Sigmoid colon (tissue), 7 donors: ENCODE measurements around the gene TIPIN. TPM values are rescaled to one million over a fixed set of nuclear protein-coding genes. Genes with fewer than 3 reads are reported as not detected.

Experiments
- DNase-seq: peaks from one replicate; pipeline ENCODE4 v3.0.0-alpha.2; 2019
- H3K27ac ChIP-seq, 4 donors: fragments of 200-600 bp; sonication (generic); one replicate each; pipeline ENCODE4 v1.5.1; 2016 to 2019; ENCODE audit warnings: mild to moderate bottlenecking in 1 of 4
- H3K27me3 ChIP-seq, 3 donors: fragments of 200-600 bp; sonication (generic); one replicate each; pipeline ENCODE4 v1.5.1; 2019; ENCODE audit warnings: mild to moderate bottlenecking in 1 of 3
- H3K36me3 ChIP-seq, 4 donors: fragments of 200-600 bp; sonication (generic); one replicate each; pipeline ENCODE4 v1.5.1; 2016 to 2019
- H3K4me1 ChIP-seq, 4 donors: fragments of 200-600 bp; sonication (generic); one replicate each; pipeline ENCODE4 v1.5.1; 2017 to 2019
- H3K4me3 ChIP-seq, 4 donors: fragments of 200-600 bp; sonication (generic); one replicate each; pipeline ENCODE4 v1.5.1; 2017 to 2019; ENCODE audit warnings: mild to moderate bottlenecking in 2 of 4, moderate library complexity in 1 of 4
- H3K9me3 ChIP-seq, 4 donors: fragments of 200-600 bp in 3 of 4; sonication (generic) in 3 of 4; one replicate each; pipeline versions ENCODE4 v1.5.1 to v1.6.1; 2013 to 2019
- CTCF ChIP-seq, 4 experiments: fragments of 450-650 bp in 3 of 4; fragments of 200-600 bp in 1 of 4; IDR thresholded peaks; one replicate each; pipeline ENCODE4 v1.5.1; 2016 to 2019; ENCODE audit warnings: antibody characterized with exemption in 4 of 4, mild to moderate bottlenecking in 3 of 4, moderate library complexity in 2 of 4
- EP300 ChIP-seq, 4 donors: sonication (generic); formaldehyde crosslinking; IDR thresholded peaks; one replicate each; pipeline ENCODE4 v1.6.1; 2017; ENCODE audit warnings: antibody characterized with exemption in 4 of 4
- POLR2A ChIP-seq, 2 donors: fragments of 450-650 bp; IDR thresholded peaks; one replicate each; pipeline ENCODE4 v1.6.1; 2016; ENCODE audit warnings: antibody characterized with exemption in 2 of 2, mild to moderate bottlenecking in 2 of 2, moderate library complexity in 2 of 2
- POLR2AphosphoS5 ChIP-seq, 4 donors: sonication (generic); formaldehyde crosslinking; IDR thresholded peaks; one replicate each; pipeline ENCODE4 v1.6.1; 2017; ENCODE audit warnings: antibody characterized with exemption in 4 of 4
- WGBS, 2 donors: extraction: QIAGEN DNeasy Blood & Tissue Kit; methylation state at CpG; one replicate each; pipeline ENCODE4 v1.1.7; 2013; 5-methylcytosine and 5-hydroxymethylcytosine counted together
- intact Hi-C: fragments of 100-400 bp; cut with DNase I; formaldehyde crosslinking; loops from one replicate; pipeline ENCODE4 v1.15.1; 2023
- polyA plus RNA-seq, 3 donors: library from polyadenylated mRNA; stranded (reverse); fragments of 200-250 nt; gene quantifications; one replicate each; pipeline ENCODE4 v1.2.3, GENCODE V29; 2013
- total RNA-seq, 4 donors: library from RNA; depleted of rRNA; stranded (reverse); fragments of >200 nt; gene quantifications; one replicate each; pipeline ENCODE4 v1.1.0, GENCODE V29; 2016
- donor health status: healthy with polysubstance abuse.
- donor health status: Bipolar disorder and iron deficiency.
- donor health status: healthy.

Gene TIPIN
- total and polyA plus RNA-seq, 7 donors, result 1.9 to 10.3 (median 5.6) TPM

DNA sequence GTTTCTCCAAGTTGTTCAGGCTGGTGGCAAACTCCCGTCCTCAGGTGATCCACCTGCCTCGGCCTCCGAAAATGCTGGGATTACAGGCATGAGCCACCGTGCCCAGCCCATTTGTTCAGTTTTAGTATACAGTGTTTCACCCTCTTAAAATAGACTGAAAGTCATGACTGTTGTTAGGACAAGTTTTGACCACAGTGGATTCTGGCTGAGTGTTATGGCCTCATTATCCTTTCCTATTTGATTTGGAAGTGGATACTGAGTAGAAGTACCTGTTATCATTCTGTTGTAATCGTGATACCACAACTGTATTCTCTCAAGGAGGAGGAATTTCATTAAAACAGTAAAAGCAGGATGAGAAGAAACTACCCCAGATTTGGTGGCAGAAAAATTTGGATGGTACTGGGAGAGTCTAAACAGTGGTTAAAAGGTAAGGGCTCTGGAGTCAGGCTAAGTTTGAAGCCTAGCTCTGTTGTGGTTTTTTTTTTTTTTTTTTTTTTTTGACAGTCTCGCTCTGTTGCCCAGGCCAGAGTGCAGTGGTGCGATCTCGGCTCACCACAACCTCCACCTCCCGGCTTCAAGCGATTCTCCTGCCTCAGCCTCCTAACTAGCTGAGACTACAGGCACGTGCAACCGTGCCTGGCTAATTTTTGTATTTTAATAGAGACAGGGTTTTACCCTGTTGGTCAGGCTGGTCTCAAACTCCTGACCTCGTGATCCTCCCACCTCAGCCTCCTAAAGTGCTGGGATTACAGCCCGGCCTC lies 32.8 kb upstream of the TIPIN start:
- TF ChIP-seq CTCF (IDR thresholded peaks at IDR 0.05) (no peak), POLR2AphosphoS5 (IDR thresholded peaks at IDR 0.05) (no peak), POLR2A (IDR thresholded peaks at IDR 0.05) (no peak), EP300 (IDR thresholded peaks at IDR 0.05) (no peak)
- DNase-seq, result no peak
- no peaks in the 10 kb centered on the region for H3K27me3 ChIP-seq
- peaks cover 0 to 38% (median 21%) of the 10 kb centered on the region in 4 donors for H3K4me1 ChIP-seq
- H3K9me3 ChIP-seq, result no peaks in the 10 kb centered on the region
- H3K36me3 ChIP-seq, result no peaks in the 10 kb centered on the region
- H3K4me3 ChIP-seq, result no peak overlapping the region
- WGBS, 2 donors, result 71 to 90% methylated on average over 14 of the region's 14 CpGs
- intact Hi-C loops, result no loop called here
- H3K27ac ChIP-seq, result no peak overlapping the region

DNA sequence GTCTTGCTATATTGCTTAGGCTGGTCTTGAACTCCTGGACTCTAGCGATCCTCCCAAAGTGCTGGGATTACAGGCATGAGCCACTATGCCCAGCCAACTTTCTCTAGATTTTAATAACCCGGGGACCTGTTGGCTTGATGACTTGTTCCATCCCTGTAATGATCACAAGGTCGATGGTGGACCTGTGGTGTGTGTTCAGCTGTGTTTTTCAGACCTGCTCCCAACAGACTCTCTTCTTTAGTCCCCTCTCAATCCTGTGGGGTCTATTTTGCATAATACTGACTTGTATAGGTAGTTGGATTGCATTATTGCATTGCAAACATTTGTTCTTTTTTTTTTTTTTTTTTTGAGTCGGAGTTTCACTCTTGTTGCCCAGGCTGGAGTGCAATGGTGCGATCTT lies 32.1 kb upstream of the TIPIN start:
- Histone ChIP-seq H3K4me3 (peak overlapping the region in 1 of 4 donors; percentile 97), H3K4me1 (peaks cover 0 to 38% (median 21%) of the 10 kb centered on the region in 4 donors), H3K27me3 (no peaks in the 10 kb centered on the region), H3K27ac (no peak overlapping the region), H3K36me3 (no peaks in the 10 kb centered on the region), H3K9me3 (no peaks in the 10 kb centered on the region)
- TF ChIP-seq EP300 (IDR thresholded peaks at IDR 0.05) (no peak), POLR2AphosphoS5 (IDR thresholded peaks at IDR 0.05) (no peak), CTCF (IDR thresholded peaks at IDR 0.05) (no peak), POLR2A (IDR thresholded peaks at IDR 0.05) (no peak)
- DNase-seq, result no peak
- 71 to 84% methylated on average over 5 of the region's 5 CpGs for WGBS, 2 donors
- intact Hi-C loops, result no loop called here

DNA sequence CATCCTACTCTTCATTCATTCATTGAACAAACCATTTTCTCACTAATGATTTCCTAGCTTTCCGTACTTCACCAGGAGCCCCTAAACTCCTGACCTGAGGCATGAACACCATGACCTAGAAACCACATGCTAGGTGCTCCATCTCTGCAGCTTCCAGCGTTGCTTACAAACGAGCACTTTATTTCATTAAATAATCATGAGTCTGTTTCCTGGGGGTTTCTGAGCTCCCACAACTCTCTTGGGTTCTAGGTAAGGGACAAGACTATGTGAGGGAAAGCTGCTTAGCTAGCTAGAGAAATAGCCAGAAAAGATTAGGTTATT lies 31.5 kb upstream of the TIPIN start:
- H3K9me3 ChIP-seq, result no peaks in the 10 kb centered on the region
- H3K36me3 ChIP-seq, result no peaks in the 10 kb centered on the region
- H3K27ac ChIP-seq, result peak overlapping the region; percentile 93 to 99 (median 98)
- peak overlapping the region; percentile 71 to 99 (median 87) for H3K4me3 ChIP-seq
- H3K27me3 ChIP-seq, result no peaks in the 10 kb centered on the region
- WGBS, 2 donors, result 40 to 45% methylated on average over 3 of the region's 3 CpGs
- no peak for DNase-seq
- intact Hi-C loops, result no loop called here
- TF ChIP-seq POLR2AphosphoS5 (IDR thresholded peaks at IDR 0.05) (no peak), EP300 (IDR thresholded peaks at IDR 0.05) (no peak), POLR2A (IDR thresholded peaks at IDR 0.05) (no peak)
- H3K4me1 ChIP-seq, result peaks cover 0 to 38% (median 21%) of the 10 kb centered on the region in 4 donors

DNA sequence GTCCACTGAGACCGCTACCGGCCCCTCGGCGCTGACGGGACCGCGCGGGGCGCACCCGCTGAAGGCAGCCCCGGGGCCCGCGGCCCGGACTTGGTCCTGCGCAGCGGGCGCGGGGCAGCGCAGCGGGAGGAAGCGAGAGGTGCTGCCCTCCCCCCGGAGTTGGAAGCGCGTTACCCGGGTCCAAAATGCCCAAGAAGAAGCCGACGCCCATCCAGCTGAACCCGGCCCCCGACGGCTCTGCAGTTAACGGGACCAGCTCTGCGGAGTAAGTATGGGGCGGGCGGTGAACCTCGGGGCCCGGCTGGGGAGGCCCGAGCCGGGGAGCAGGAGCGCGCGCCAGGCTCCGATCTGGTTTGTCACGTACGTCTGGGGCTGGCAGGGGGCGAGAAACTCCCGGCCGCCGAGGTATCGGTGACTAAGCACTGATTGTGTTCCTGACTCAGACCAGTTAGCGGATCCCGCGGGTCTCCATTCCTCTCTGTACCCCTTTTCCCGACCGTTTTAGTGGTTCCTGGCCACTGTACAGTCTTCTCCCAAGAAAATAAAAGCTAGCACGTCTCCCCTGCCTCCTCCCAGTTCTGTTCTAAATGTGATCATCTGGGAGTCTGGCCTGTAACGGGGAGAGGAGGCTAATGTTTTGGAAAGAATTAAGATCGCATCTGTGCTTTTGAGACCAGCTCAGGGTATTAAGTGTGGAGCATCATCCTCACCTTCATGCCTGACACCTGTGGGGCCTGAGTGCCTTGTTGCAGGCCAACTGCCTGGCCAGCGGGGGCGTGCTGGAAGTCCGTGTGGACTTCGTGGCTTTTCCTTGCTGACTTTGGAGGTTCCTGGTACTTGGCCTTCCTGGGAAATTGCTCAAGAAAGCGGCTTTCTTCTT lies 30.9 kb upstream of the TIPIN start:
- Histone ChIP-seq H3K4me1 (peaks cover 0 to 38% (median 21%) of the 10 kb centered on the region in 4 donors), H3K9me3 (no peaks in the 10 kb centered on the region), H3K27me3 (no peaks in the 10 kb centered on the region), H3K36me3 (no peaks in the 10 kb centered on the region), H3K27ac (peak overlapping the region; percentile 93 to 99 (median 98)), H3K4me3 (peak overlapping the region; percentile 71 to 99 (median 87))
- intact Hi-C loops, result loop anchor here (1.0 to 2.0 kb wide), 3 partner anchors 31 to 117 kb away; partner anchors contain the start of genes RPL4, SNAPC5, TIPIN and ZWILCH
- WGBS, 2 donors, result 0 to 1% methylated on average over 62 of the region's 62 CpGs
- DNase-seq, result peak; percentile 87
- TF ChIP-seq POLR2AphosphoS5 (IDR thresholded peaks at IDR 0.05) (peak in 1 of 4 donors; percentile 13), CTCF (IDR thresholded peaks at IDR 0.05) (peak; percentile 3 to 49 (median 14)), POLR2A (IDR thresholded peaks at IDR 0.05) (no peak), EP300 (IDR thresholded peaks at IDR 0.05) (no peak)
